Activated naive CD4-positive, alpha-beta T cell treated with anti-CD3 and anti-CD28 coated beads, Interleukin-2, amount 50 U/mL, for 24 hours (primary cell): ENCODE measurements around the gene AP2B1.
A peak's percentile ranks its signal among the peaks of the same experiment; 100 is the strongest.
"Not testable (repeated sequence)": the region's sequence is repeated elsewhere in the genome, so short reads cannot be mapped to it uniquely, and the experiment has no call there.

Source experiments
- H3K27ac Mint-ChIP-seq: one replicate; pipeline ENCODE4 v1.8.0; 2021; ENCODE audit warnings: mild to moderate bottlenecking, mixed read lengths
- H3K27me3 Mint-ChIP-seq: one replicate; pipeline ENCODE4 v1.8.0; 2021; ENCODE audit warnings: mixed read lengths
- H3K36me3 Mint-ChIP-seq: one replicate; pipeline ENCODE4 v1.8.0; 2021; ENCODE audit warnings: mixed read lengths
- H3K4me1 Mint-ChIP-seq: one replicate; pipeline ENCODE4 v1.8.0; 2021; ENCODE audit warnings: mixed read lengths
- H3K4me3 Mint-ChIP-seq: one replicate; pipeline ENCODE4 v1.8.0; 2021; ENCODE audit warnings: mild to moderate bottlenecking, mixed read lengths
- H3K9me3 Mint-ChIP-seq: one replicate; pipeline ENCODE4 v1.8.0; 2021; ENCODE audit warnings: mixed read lengths

AP2B1 gene

DNA sequence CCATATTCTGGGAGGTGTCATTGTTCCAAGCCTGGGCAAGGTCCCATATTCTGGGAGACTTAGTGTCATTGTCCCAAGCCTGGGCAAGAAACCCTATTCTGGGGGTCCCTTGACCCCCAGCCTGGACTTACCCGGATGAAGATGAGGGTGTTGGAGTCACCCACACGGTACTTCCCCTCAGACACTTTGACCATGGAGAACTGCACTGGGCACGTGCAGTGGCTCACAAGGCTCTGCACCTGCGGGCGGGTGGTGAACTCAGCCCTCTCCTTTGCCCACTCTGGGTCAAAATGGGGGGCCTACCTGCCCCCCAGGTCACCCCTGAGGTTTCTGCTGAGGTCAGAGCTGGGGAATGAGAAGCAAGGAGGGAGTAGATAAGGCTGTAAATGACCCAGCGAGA is 161.9 kb downstream of the AP2B1 start:
- H3K36me3 Mint-ChIP-seq, result no peaks in the 10 kb centered on the region
- no peak overlapping the region for H3K4me3 Mint-ChIP-seq
- peaks cover 24% of the 10 kb centered on the region for H3K27me3 Mint-ChIP-seq
- H3K27ac Mint-ChIP-seq, result peak overlapping the region; percentile 14
- no peaks in the 10 kb centered on the region for H3K9me3 Mint-ChIP-seq
- H3K4me1 Mint-ChIP-seq, result peaks cover 15% of the 10 kb centered on the region

DNA sequence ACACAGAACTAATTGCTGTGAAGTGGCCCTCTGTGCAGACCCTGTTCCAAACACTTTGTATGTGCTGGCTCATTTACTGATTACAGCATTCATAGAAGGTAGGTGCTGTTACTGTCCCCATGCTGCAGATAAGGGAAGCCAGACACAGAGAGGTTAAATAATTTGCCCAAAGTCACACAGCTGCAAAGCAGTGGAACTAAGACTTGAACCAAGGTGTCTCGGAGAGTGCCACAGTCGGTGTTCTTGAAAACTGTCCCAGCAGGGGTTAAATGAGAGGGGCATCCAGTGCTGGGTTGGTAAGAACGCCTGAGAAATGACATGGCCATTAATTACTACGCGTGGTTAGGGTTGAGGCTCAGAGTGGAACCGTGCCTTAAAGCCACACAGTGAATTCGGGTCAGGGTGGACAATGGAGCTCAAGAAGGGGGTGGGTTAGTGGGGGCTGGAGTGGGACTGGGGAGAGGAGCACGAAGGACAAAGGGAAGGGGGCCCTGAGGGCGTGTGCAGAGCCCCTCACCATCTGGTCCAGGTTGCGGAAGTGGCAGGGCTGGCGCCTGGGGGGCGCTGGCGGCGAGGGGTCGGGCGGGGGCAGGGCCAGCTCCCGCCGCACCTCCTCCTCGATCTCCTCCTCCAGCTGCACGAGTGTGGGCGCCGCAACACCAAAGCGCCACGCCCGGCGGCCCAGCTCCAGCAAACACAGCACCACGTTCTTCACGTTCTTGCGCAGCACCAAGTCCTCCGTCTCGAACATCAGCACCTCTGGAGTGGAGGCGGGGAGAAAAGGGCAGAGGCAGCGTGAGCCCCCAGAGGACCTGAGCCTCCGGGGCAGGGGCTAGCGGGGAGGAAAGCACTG is 162.7 kb downstream of the AP2B1 start:
- Mint-ChIP-seq H3K36me3 (no peaks in the 10 kb centered on the region), H3K27me3 (peaks cover 22% of the 10 kb centered on the region), H3K9me3 (no peaks in the 10 kb centered on the region), H3K4me3 (no peak overlapping the region), H3K27ac (peak overlapping the region; percentile 59), H3K4me1 (peaks cover 15% of the 10 kb centered on the region)

DNA sequence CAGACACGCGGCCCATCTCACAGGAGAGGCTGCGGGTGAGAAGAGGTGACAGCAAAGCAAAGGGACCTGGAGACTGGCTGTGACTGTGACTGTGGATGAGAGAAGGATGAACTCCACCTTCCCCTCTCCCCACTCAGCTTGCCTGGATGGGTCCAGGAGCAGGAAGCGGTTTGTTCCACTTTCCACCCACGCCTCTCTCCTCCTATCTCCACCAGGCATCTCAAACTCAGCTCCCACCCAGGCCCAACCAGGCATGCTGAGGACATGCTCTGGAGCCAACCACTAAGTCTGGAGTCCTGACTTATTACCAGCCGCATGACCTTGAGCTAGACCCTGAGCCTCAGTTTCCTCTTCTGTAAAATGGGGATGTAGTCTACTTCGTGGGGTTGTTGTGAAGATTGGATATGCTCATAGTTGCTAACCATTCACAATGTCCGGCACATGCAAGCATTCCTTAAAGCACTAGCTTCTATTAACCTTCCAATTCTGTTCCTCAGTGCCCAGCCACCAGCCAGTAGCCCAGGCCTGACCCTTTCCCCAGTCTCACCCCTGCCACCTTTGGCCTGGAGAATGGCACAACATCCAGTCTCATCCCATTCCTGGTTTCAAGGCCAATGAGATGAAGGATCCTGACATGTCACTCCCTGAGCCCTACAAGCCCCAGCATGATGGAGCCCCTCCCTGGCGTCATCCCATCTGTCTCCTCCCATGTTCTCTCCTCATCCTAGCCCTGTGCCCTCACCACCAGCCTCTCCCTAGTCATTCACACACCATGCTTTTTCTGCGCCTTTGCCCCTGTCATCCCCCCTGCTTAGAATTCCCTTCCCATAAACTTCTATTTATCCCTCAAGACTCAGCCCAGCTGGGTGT is 163.6 kb downstream of the AP2B1 start:
- Mint-ChIP-seq H3K4me3 (no peak overlapping the region), H3K27me3 (peaks cover 22% of the 10 kb centered on the region), H3K9me3 (no peaks in the 10 kb centered on the region), H3K27ac (peak overlapping the region; percentile 51), H3K36me3 (no peaks in the 10 kb centered on the region), H3K4me1 (peaks cover 15% of the 10 kb centered on the region)

DNA sequence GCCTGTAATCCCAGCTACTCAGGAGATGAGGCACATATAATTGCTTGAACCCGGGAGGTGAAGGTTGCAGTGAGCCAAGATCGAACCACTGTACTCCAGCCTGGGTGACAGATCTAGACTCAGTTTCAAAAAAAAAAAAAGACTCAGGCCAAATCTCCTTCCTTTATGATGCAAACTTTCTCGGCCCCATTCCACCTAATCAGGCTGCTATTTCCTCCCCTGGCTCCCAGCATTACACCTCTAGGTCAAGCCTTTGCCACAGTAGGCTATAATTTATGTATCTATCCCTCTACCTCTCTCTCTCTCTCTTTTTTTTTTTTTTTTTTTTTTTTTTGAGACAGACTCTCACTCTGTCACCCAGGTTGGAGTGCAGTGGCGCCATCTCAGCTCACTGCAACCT is 164.4 kb downstream of the AP2B1 start:
- not testable (repeated sequence) for H3K4me3 Mint-ChIP-seq, H3K36me3 Mint-ChIP-seq, H3K9me3 Mint-ChIP-seq, H3K27ac Mint-ChIP-seq
- peaks cover 15% of the 10 kb centered on the region for H3K4me1 Mint-ChIP-seq
- H3K27me3 Mint-ChIP-seq, result peaks cover 22% of the 10 kb centered on the region

DNA sequence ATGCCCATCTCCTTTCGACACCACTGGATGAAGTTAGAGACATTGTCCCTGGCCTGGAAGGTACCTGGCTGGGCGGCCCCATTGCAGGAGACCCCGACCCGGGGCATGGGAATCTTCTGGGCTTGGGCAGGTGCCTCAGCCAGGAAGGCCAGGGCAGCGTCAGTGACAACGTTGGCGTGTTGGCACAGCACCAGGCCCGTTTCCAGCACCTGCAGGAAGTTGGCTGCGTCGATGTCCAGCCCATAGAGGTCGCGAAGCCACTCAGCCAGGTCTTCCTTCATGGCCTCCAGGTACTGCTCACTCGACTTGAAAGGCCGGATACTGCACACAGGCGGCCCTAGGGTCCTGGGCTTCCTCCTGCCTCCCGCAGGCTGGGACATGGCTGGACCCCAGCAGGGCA is 165.3 kb downstream of the AP2B1 start:
- H3K4me3 Mint-ChIP-seq, result no peak overlapping the region
- H3K27ac Mint-ChIP-seq, result no peak overlapping the region

DNA sequence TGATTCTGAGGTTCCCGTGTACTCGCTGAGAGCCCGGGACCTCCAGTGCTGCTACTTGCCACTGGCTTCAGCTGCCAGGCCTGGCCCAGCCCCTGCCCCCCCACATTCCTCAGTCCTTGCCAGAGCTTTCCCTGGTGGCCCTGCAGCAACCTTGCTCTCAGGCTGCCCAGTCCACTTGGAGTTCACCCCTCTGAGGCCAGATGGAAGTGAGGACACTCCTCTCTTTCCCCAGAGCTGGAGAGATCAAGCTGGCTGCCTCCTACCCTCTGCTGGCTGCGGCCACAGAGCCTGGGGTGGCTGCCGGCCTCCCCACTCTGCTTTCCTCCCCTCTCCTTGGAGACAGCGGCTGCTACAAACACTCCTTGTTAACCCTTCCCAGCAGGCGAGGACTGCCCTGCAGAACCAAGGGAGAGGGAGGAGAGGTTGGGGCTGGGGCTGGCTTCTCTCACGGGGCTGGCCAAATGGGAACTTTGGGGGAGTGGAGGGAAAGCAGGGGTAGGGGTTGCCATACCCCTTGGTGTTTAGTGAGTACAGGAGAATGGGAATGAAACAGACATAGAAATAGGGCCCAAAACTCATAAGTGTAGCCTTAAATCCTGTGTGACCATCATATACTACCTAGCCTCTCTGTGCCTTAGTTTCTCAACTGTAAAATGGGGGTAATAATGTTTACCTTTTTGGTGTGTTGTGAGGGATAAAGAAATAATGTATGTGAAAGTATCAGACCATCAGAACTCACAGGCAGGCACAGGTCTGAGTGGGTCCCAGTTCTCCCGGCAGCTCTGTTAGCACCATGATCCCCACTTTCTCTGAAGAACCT is 166.0 kb downstream of the AP2B1 start, which contains the start of gene GAS2L2:
GAS2L2 (minus strand) TSS at position 295 of the 820 bp plus-strand sequence. CDS start 389 bp downstream, outside the sequence.
- Mint-ChIP-seq H3K36me3 (no peaks in the 10 kb centered on the region), H3K27ac (no peak within 1 kb of the TSS), H3K4me1 (peaks cover 15% of the 10 kb centered on the region), H3K9me3 (no peaks in the 10 kb centered on the region), H3K27me3 (peaks cover 22% of the 10 kb centered on the region), H3K4me3 (no peak within 1 kb of the TSS)

More for the DNA sequence above, 165.3 kb downstream of the AP2B1 start:
- Mint-ChIP-seq H3K36me3 (no peaks in the 10 kb centered on the region), H3K27me3 (peaks cover 22% of the 10 kb centered on the region), H3K9me3 (no peaks in the 10 kb centered on the region), H3K4me1 (peaks cover 15% of the 10 kb centered on the region)

DNA sequence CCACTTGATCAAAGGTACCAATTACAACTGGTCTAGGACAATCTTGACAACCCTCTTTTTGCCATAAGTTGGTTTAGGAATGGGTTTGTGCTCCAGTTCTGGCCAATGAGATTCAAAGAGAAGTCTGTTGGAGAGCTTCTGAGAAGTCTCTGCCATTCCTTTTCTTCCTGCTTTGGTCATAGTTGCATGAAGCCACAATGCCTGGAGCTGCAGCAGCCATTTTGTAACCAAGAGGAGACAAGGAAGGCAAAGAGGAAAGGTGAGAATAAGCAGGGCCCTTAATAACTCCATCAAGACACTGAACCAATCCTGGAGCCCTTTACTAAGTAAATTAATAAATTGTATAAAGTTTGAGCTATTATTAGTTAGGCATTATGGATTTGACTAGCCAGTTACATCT is 170.1 kb downstream of the AP2B1 start:
- no peaks in the 10 kb centered on the region for H3K36me3 Mint-ChIP-seq
- no peaks in the 10 kb centered on the region for H3K4me1 Mint-ChIP-seq
- H3K9me3 Mint-ChIP-seq, result no peaks in the 10 kb centered on the region
- H3K27me3 Mint-ChIP-seq, result no peaks in the 10 kb centered on the region
- H3K27ac Mint-ChIP-seq, result no peak overlapping the region
- H3K4me3 Mint-ChIP-seq, result no peak overlapping the region

DNA sequence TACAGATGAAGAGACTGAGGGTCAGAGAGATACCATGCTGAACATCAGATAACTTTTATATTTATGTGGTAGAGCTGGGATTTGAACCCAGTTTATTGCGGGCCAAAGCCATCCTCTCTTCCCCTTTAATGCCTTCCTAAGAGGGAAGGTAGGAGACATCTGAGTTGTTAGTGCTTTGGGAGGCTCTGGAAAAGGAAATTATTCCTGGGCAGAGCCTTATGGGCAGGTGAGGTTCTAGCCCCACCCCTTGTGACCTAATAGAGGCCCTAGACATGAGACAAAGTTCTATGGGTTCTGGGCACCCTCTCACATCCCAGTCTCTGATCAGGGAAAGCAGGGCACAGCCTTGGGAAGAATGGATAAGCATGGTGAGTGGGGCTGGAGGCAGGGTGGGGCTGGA is 173.5 kb downstream of the AP2B1 start, which contains the start of gene C17orf50:
C17orf50 (plus strand) TSS at position 301 of the 400 bp plus-strand sequence; CDS start at position 356, 55 bp downstream.
- H3K36me3 Mint-ChIP-seq, result no peaks in the 10 kb centered on the region
- peaks cover 9% of the 10 kb centered on the region for H3K4me1 Mint-ChIP-seq
- H3K9me3 Mint-ChIP-seq, result no peaks in the 10 kb centered on the region
- no peak within 1 kb of the TSS for H3K27ac Mint-ChIP-seq
- no peak within 1 kb of the TSS for H3K4me3 Mint-ChIP-seq
- H3K27me3 Mint-ChIP-seq, result no peaks in the 10 kb centered on the region

DNA sequence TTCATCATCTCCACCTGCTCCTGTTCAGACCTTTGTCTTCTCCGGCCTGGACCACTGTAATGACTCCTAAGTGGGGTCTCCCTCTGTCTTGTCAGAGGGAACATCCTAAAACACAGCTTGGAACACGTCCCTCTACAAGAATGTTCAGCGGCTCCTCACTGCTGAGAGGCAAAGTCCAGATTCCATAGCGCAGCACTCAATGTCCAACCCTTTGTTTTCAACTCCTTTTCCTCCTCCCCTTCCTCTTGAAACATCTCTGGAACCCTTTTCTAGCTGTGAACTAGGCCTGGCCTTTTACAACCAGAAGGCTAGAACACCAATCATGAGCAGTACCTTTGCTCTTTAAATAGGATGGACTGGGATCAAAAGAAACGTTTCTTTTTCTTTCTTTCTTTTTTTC is 174.5 kb downstream of the AP2B1 start:
- no peaks in the 10 kb centered on the region for H3K36me3 Mint-ChIP-seq
- H3K27me3 Mint-ChIP-seq, result no peaks in the 10 kb centered on the region
- H3K27ac Mint-ChIP-seq, result no peak overlapping the region
- no peak overlapping the region for H3K4me3 Mint-ChIP-seq
- H3K4me1 Mint-ChIP-seq, result peaks cover 9% of the 10 kb centered on the region
- no peaks in the 10 kb centered on the region for H3K9me3 Mint-ChIP-seq

DNA sequence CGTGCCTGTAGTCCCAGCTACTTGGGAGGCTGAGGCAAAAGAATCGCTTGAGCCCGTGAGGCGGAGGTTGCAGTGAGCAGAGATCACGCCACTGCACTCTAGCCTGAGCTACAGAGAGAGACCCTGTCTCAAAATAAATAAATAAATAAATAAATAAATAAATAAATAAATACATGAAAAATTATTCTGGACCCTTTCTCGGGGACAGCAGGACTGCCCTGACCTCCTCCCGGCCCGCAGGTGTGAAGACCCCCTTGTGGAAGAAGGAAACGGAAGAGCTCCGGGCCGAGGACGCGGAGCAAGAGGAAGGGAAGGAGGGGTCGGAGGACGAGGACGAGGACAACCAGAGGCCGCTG is 176.6 kb downstream of the AP2B1 start:
- H3K4me1 Mint-ChIP-seq, result peaks cover 9% of the 10 kb centered on the region
- H3K36me3 Mint-ChIP-seq, result no peaks in the 10 kb centered on the region
- H3K4me3 Mint-ChIP-seq, result peak overlapping the region; percentile 93
- no peak overlapping the region for H3K27ac Mint-ChIP-seq
- no peaks in the 10 kb centered on the region for H3K27me3 Mint-ChIP-seq
- H3K9me3 Mint-ChIP-seq, result no peaks in the 10 kb centered on the region

DNA sequence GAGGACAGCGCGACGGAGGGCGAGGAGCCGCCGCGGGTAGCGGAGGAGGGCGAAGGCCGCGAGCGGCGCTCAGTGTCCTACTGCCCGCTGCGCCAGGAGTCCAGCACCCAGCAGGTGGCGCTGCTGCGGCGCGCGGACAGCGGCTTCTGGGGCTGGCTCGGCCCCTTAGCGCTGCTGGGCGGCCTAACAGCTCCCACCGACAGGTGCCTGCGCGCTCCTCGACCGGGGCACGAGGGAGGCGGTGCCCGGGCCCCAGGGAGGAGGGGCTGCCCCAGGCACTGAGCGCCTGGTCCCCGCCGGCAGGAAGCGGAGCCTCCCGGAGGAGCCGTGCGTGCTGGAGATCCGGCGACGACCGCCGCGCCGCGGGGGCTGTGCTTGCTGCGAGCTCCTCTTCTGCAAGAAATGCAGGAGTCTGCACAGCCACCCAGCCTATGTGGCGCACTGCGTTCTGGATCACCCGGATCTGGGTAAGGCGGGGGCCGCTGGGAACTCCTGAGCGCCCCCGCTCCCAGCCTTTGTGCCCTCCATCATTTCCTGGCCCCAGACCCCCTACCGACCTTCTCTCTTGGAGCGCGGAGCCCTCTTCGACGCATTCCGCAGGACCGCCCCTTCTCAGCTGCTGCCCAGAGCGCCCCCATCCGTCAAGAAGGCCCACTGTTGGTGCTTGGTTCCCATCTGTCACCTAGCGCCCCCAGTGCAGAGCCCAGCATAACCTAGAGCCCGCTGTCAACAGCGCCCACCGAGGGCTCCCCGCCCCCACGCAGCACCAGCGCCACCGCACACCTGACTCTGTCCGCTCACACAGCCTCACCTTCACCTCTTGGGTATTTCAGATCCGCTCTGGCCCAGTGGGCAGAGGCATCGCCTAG is 177.2 kb downstream of the AP2B1 start:
- H3K27ac Mint-ChIP-seq, result peak overlapping the region; percentile 52

DNA sequence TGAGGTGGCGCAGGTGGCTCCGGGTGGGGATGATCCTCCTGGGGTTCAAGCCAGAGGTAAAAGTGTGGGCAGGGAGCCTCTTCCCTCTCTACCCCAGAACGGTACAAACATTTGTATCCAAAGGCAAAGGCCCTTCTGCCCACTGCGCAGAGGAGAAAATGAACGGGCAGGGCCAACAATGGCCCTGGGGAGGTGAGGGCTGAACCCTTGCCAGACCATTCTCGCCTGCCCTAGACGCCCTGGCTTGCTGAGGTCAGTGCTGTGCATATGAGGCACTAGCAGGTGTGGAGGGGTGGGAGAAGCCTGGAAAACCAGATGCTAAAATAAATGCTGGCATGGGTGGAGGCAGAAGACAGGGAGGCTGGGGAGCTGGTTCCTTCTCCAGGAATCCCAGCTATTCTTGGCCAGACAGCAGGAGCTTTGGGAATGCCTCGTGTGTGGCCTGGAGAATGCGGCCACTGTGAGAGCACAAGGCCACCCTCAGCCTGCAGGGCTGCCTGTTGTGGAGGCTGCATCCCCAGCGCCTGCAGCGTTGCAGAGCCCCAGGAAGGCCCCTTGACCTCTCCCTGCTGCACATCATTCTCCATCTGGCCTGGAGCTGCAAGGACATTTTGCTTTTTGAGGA is 178.1 kb downstream of the AP2B1 start:
- Mint-ChIP-seq H3K27ac (no peak overlapping the region), H3K36me3 (no peaks in the 10 kb centered on the region), H3K9me3 (no peaks in the 10 kb centered on the region), H3K4me3 (peak overlapping the region; percentile 93), H3K27me3 (no peaks in the 10 kb centered on the region), H3K4me1 (peaks cover 9% of the 10 kb centered on the region)

More for the DNA sequence above, 177.2 kb downstream of the AP2B1 start:
- H3K9me3 Mint-ChIP-seq, result no peaks in the 10 kb centered on the region
- H3K27me3 Mint-ChIP-seq, result no peaks in the 10 kb centered on the region
- peaks cover 9% of the 10 kb centered on the region for H3K4me1 Mint-ChIP-seq
- peak overlapping the region; percentile 93 for H3K4me3 Mint-ChIP-seq
- no peaks in the 10 kb centered on the region for H3K36me3 Mint-ChIP-seq

DNA sequence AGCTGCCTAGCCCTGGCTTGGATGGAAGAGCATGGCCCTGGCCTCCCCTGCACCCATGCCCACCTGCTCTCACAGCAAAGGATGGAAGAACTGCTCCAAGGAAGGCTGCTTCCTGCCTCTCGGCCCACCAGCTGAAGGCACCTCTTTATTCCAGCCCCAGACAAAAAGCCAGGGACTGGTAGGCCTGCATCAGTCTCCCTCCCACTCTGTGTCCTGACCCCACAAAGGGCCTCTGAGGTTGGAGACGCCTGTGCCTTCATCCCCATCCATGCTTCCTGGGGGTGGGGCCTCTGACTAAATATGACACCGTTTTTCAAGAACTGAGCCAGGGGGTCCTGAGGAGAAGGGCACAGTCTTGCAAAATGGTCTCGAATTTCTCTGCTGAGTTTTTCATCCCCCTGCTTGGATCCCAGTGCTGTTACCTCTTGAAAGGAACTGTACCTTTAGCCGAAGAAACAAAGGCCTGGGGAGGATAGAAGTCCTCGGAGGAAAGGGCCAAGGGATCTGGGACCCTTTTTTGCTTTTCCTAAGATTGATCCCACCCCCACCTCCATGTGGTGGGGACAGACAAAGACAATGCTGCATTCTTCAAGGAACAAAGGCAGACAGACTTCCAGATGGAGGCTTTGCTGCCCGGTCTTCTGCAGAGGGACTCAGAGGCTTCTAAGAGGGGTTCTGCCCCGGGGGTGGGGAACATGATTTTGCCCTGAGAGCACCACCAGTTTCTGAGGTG is 178.8 kb downstream of the AP2B1 start:
- no peaks in the 10 kb centered on the region for H3K9me3 Mint-ChIP-seq
- H3K4me1 Mint-ChIP-seq, result peaks cover 9% of the 10 kb centered on the region
- H3K36me3 Mint-ChIP-seq, result no peaks in the 10 kb centered on the region
- H3K27ac Mint-ChIP-seq, result no peak overlapping the region
- peak overlapping the region; percentile 42 for H3K4me3 Mint-ChIP-seq
- no peaks in the 10 kb centered on the region for H3K27me3 Mint-ChIP-seq

DNA sequence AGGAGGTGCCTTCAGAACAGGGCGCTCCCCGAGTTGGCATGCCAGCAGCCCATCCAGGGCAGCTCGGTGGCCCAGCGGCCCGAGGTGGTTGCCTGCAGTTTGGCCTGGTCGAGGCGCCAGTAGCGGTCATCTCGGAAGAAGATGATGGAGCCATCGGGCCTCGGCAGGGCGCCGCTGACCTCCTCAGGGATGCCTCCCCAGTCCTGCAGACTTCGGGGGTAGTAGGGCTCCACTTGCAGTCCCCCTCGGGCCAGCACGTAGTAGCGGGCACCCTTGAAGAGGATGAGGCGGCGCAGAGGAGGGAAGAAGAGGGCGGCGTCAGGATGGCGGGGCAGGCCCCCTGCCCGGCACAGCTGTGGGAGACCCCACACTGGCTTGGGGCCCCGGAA is 179.4 kb downstream of the AP2B1 start:
- H3K27ac Mint-ChIP-seq, result no peak overlapping the region
- H3K4me3 Mint-ChIP-seq, result no peak overlapping the region
- no peaks in the 10 kb centered on the region for H3K36me3 Mint-ChIP-seq
- H3K27me3 Mint-ChIP-seq, result no peaks in the 10 kb centered on the region
- H3K4me1 Mint-ChIP-seq, result peaks cover 9% of the 10 kb centered on the region
- H3K9me3 Mint-ChIP-seq, result no peaks in the 10 kb centered on the region
